GM23248 (cell line): Measurements from ENCODE around the gene GCK.

Experiments
- EZH2 ChIP-seq: fragments of 200-600 bp; sonication (generic); IDR thresholded peaks from 2 replicates; pipeline ENCODE4 v1.6.1; 2018; ENCODE audit warnings: antibody characterized with exemption, mild to moderate bottlenecking; ENCODE audit not compliant: insufficient read depth, poor library complexity, severe bottlenecking
- EZH2phosphoT487 ChIP-seq: fragments of 200-600 bp; sonication (generic); IDR thresholded peaks from 2 replicates; pipeline ENCODE4 v1.6.1; 2018; ENCODE audit warnings: antibody characterized with exemption, moderate library complexity, mild to moderate bottlenecking, low read depth; ENCODE audit not compliant: insufficient read depth

GRCh38 chr7:44188480-44189225, 586 bp downstream of the GCK start:
- TF ChIP-seq EZH2 (no peak), EZH2phosphoT487 (no peak)
